ENCODE data around the gene TUSC2. TPM values are rescaled to one million over a fixed set of nuclear protein-coding genes. Genes with fewer than 3 reads are reported as not detected.

Gene TUSC2
- total RNA-seq, 1 experiment from 2014 or later: 34.0 TPM

DNA sequence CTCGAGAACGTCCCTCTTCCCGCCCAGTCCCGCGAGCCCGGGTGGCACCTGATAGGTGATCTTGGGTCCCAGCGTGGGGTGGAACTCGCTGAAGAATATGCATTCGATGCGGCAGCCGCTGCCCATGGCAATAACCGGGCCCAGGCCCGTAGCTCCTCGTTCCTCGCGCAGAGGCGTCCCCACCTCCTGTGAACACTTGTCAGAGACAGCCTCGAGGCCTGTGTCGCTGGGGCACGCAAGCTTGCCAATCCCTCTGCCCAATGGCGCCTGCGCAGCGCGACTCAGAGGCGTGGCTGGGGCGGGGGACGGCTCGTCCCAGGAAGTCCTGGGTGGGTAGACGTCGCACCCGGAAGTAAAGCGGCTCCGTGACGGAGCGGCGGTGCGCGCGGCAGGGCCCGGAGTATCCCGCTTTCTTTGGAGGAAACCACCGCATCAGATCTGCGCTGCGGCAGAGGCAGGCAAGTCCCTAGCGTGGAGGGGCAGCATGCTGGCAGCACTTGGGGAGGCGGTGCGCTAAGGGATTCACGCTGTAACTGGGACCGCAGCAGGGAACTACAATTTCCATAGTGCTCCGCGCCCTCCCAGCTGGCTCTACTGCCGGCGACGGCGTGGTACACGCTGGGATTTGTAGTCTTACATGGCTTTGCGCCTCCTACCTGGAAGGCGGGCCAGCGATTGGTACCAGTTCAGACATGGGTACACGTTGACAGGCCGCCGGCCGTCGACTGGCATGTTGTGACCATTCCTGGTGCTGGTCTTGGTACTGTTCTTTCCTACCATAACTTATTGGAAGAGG is 22.7 kb upstream of the TUSC2 start, which contains the start of the genes CYB561D2 and NPRL2:
CYB561D2 (plus strand) TSS at position 336 of the 796 bp plus-strand sequence. CDS start 572 bp downstream, outside the sequence.
NPRL2 (minus strand) TSS at position 249 of the 796 bp plus-strand sequence; CDS start at position 126, 123 bp downstream.
- ChIA-PET RAD21 (ENCODE audit: low non-redundant PET in 1 of 2, low total read pairs in 2 of 2, uncharacterized antibody in 2 of 2, unreplicated experiment in 2 of 2) (no interaction called here), POLR2A (interaction anchor here (0.6 to 2.2 kb wide), 9 partner anchors 9 to 198 kb away, joined by 3 to 21 read pairs (median 3); partner anchors contain the start of genes RASSF1, TMEM115 and TUSC2), CTCF (interaction anchor here (0.8 to 1.7 kb wide), 4 partner anchors 10 to 192 kb away, joined by 3 to 9 read pairs (median 6); partner anchors contain the start of gene RASSF1)
- intact Hi-C loops (cut with micrococcal nuclease): loop anchor here (1.0 to 10.0 kb wide), 2 partner anchors 9 to 1034 kb away; partner anchors contain the start of genes MANF and TMEM115
- TSS peak; percentile 47 for BruUV-seq (replicated peaks)
- DNase-seq (ENCODE audit: low read depth, low spot score): peak; percentile 89
- peak within 1 kb of the TSS; percentile 73 to 83 for H3K4me3 ChIP-seq (replicated peaks in 1 of 2; ENCODE audit: low read depth in 1 of 2, low read length in 2 of 2)
- H4K20me1 ChIP-seq (ENCODE audit: insufficient read depth): no peaks in the 10 kb centered on the region
- peak; percentile 92 for ATAC-seq
- peak within 1 kb of the TSS; percentile 72 for H3K9ac ChIP-seq (ENCODE audit: low read length)
- TF ChIP-seq EGR1 (IDR thresholded peaks at IDR 0.05; ENCODE audit: low read depth) (no peak), TCF7L2 (IDR thresholded peaks at IDR 0.05; ENCODE audit: borderline replicate concordance, extremely low read depth, insufficient read depth, insufficient read length) (no peak), POLR2AphosphoS5 (IDR thresholded peaks at IDR 0.05; ENCODE audit: low read depth, low read length) (peak; percentile 94), POLR2A (IDR thresholded peaks at IDR 0.05; ENCODE audit: borderline replicate concordance, extremely low read depth, insufficient read depth, insufficient read length) (peak; percentile 78), MAX (IDR thresholded peaks at IDR 0.05) (no peak), SP1 (IDR thresholded peaks at IDR 0.05; ENCODE audit: low read depth) (no peak), EZH2phosphoT487 (IDR thresholded peaks at IDR 0.05; ENCODE audit: borderline replicate concordance) (no peak), ZFX (IDR thresholded peaks at IDR 0.05) (peak; percentile 74; the same call in 1 of the 2 replicates), SIN3A (IDR thresholded peaks at IDR 0.05; ENCODE audit: low read depth) (no peak), RAD21 (IDR thresholded peaks at IDR 0.05; ENCODE audit: low read depth) (no peak), FOSL1 (IDR thresholded peaks at IDR 0.05; ENCODE audit: low read depth) (no peak)
- TF ChIP-seq, protein P1, sequence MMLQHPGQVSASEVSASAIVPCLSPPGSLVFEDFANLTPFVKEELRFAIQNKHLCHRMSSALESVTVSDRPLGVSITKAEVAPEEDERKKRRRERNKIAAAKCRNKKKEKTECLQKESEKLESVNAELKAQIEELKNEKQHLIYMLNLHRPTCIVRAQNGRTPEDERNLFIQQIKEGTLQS (IDR thresholded peaks at IDR 0.05): no peak
- TF ChIP-seq, protein P2, sequence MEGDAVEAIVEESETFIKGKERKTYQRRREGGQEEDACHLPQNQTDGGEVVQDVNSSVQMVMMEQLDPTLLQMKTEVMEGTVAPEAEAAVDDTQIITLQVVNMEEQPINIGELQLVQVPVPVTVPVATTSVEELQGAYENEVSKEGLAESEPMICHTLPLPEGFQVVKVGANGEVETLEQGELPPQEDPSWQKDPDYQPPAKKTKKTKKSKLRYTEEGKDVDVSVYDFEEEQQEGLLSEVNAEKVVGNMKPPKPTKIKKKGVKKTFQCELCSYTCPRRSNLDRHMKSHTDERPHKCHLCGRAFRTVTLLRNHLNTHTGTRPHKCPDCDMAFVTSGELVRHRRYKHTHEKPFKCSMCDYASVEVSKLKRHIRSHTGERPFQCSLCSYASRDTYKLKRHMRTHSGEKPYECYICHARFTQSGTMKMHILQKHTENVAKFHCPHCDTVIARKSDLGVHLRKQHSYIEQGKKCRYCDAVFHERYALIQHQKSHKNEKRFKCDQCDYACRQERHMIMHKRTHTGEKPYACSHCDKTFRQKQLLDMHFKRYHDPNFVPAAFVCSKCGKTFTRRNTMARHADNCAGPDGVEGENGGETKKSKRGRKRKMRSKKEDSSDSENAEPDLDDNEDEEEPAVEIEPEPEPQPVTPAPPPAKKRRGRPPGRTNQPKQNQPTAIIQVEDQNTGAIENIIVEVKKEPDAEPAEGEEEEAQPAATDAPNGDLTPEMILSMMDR (IDR thresholded peaks at IDR 0.05 in 2 of 3, conservative IDR thresholded peaks at IDR 0.05 in 1 of 3; ENCODE audit: borderline replicate concordance in 1 of 3, insufficient read depth in 1 of 3, low read depth in 2 of 3, low read length in 2 of 3): no peak
- TF ChIP-seq, protein P3, sequence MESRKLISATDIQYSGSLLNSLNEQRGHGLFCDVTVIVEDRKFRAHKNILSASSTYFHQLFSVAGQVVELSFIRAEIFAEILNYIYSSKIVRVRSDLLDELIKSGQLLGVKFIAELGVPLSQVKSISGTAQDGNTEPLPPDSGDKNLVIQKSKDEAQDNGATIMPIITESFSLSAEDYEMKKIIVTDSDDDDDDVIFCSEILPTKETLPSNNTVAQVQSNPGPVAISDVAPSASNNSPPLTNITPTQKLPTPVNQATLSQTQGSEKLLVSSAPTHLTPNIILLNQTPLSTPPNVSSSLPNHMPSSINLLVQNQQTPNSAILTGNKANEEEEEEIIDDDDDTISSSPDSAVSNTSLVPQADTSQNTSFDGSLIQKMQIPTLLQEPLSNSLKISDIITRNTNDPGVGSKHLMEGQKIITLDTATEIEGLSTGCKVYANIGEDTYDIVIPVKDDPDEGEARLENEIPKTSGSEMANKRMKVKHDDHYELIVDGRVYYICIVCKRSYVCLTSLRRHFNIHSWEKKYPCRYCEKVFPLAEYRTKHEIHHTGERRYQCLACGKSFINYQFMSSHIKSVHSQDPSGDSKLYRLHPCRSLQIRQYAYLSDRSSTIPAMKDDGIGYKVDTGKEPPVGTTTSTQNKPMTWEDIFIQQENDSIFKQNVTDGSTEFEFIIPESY (IDR thresholded peaks at IDR 0.05; ENCODE audit: extremely low read depth, insufficient replicate concordance, low read length): no peak
- TF ChIP-seq, protein P4, sequence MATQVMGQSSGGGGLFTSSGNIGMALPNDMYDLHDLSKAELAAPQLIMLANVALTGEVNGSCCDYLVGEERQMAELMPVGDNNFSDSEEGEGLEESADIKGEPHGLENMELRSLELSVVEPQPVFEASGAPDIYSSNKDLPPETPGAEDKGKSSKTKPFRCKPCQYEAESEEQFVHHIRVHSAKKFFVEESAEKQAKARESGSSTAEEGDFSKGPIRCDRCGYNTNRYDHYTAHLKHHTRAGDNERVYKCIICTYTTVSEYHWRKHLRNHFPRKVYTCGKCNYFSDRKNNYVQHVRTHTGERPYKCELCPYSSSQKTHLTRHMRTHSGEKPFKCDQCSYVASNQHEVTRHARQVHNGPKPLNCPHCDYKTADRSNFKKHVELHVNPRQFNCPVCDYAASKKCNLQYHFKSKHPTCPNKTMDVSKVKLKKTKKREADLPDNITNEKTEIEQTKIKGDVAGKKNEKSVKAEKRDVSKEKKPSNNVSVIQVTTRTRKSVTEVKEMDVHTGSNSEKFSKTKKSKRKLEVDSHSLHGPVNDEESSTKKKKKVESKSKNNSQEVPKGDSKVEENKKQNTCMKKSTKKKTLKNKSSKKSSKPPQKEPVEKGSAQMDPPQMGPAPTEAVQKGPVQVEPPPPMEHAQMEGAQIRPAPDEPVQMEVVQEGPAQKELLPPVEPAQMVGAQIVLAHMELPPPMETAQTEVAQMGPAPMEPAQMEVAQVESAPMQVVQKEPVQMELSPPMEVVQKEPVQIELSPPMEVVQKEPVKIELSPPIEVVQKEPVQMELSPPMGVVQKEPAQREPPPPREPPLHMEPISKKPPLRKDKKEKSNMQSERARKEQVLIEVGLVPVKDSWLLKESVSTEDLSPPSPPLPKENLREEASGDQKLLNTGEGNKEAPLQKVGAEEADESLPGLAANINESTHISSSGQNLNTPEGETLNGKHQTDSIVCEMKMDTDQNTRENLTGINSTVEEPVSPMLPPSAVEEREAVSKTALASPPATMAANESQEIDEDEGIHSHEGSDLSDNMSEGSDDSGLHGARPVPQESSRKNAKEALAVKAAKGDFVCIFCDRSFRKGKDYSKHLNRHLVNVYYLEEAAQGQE (IDR thresholded peaks at IDR 0.05; ENCODE audit: low read depth): no peak
- H3K79me2 ChIP-seq (ENCODE audit: insufficient read depth, low read length): peaks cover 26% of the 10 kb centered on the region
- H3K36me3 ChIP-seq (ENCODE audit: control insufficient read depth in 1 of 2, insufficient read depth in 2 of 2, low read length in 2 of 2): peaks cover 7 to 31% of the 10 kb centered on the region in 2 experiments; a peak in 2 of 4 replicates
- H3K27ac ChIP-seq (ENCODE audit: low read depth, low read length): peak within 1 kb of the TSS; percentile 70
- H3K4me1 ChIP-seq (ENCODE audit: control insufficient read depth in 1 of 2, insufficient read depth in 2 of 2, low read length in 2 of 2): peaks cover 6 to 37% of the 10 kb centered on the region in 2 experiments
- H3K27me3 ChIP-seq (ENCODE audit: insufficient read depth, low read length): no peaks in the 10 kb centered on the region
- H2AFZ ChIP-seq (ENCODE audit: low read depth, low read length, poor library complexity, severe bottlenecking): no peak within 1 kb of the TSS
- peak within 1 kb of the TSS; percentile 91 for H3K4me2 ChIP-seq (ENCODE audit: low read length)
- no peaks in the 10 kb centered on the region for H3K9me3 ChIP-seq (ENCODE audit: control insufficient read depth in 1 of 2, insufficient read depth in 1 of 2, low read depth in 1 of 2, low read length in 2 of 2)
- no peaks in the 10 kb centered on the region for H3K9me2 ChIP-seq (ENCODE audit: insufficient read depth)
